ENCODE results near the gene TCF7L1.
"Not testable (repeated sequence)": the region's sequence is repeated elsewhere in the genome, so short reads cannot be mapped to it uniquely, and the experiment has no call there.

The TCF7L1 gene

GRCh38 chr2:85145116-85145820, 12.1 kb downstream of the TCF7L1 start:
- no peak overlapping the region for H3K4me3 ChIP-seq (ENCODE audit: low read length)
- TF ChIP-seq ZNF274 (IDR thresholded peaks at IDR 0.05; ENCODE audit: low read depth, low read length), result no peak

GRCh38 chr2:85148190-85148589, 15.0 kb downstream of the TCF7L1 start:
- H3K4me3 ChIP-seq (ENCODE audit: low read length), result no peak overlapping the region

DNA sequence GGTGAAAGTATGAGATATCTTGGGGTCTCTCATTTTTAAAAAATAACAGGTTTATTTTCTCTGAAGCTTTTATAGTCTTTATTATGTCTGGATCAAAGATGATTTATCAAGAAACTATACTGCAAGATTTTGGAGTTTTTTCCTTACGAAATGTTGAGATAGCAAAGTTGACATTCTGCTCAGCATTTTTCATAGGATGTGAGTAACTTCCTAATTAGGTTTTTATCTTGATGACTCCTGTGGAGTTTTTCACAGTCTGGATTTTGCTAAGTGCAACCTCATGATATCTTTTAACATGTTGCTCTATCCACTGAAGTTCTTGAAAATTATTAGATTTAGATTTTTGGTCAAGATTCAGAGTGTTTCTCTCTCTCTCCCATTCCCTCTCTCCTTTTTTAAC, 17.8 kb downstream of the TCF7L1 start:
- TF ChIP-seq ZNF274 (IDR thresholded peaks at IDR 0.05; ENCODE audit: low read depth, low read length), result no peak
- no peak overlapping the region for H3K4me3 ChIP-seq (ENCODE audit: low read length)

More at GRCh38 chr2:85148190-85148589, 15.0 kb downstream of the TCF7L1 start:
- TF ChIP-seq ZNF274 (IDR thresholded peaks at IDR 0.05; ENCODE audit: low read depth, low read length), result no peak

DNA sequence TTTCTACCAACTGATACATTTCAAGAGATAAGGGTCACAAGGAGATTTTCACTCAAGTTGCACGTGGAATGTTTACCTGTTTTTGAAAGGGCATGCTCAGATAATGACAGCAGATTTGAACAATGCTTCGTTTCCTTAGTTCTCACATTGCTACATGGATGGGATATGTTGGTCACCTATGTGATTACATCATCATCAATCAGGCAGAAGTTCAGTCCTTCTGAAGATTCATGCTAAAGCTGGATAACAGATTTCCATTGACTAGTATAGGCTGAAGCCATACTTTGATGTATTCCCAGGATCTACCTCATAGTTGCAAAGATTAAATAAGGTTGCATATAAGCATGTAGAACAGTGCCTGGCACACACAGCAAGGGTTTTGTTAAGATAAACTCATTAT, 19.7 kb downstream of the TCF7L1 start:
- TF ChIP-seq ZNF274 (IDR thresholded peaks at IDR 0.05; ENCODE audit: low read depth, low read length), result no peak
- H3K4me3 ChIP-seq (ENCODE audit: low read length), result no peak overlapping the region

DNA sequence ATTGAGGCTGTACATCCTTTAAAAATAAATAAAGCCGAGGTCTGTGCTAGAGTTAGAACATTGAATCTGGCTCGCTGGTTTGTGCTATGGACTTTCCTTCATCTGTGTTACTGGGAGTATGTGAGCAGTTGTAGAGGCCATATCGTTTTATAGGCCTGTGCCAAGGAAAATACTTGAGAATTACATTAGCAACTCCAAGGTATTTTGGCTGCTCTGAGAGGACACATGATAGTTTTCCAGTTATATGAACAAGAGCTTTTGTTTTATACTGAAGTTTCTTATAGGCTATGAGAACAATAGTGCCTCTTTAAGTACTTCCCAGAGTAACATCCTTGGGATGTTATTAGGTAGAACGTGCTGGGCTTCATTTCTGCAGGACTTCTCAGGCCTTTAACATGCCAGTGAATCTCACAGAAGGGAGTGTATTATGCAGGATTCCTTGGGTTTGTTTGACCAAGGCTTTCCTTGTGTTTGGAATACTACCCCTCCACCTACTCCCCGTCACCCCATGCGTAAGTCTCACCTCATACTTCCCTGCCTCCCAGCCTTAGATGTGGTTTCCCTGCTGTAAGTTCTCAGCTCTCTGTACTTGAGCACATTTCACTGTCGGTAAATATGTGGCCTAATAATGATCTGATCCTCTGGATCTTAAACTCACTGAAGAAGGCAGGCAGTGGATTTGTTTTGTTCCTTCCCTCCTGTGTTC, 21.0 kb downstream of the TCF7L1 start:
- no peak for TF ChIP-seq ZNF274 (IDR thresholded peaks at IDR 0.05; ENCODE audit: low read depth, low read length)
- no peak overlapping the region for H3K4me3 ChIP-seq (ENCODE audit: low read length)

GRCh38 chr2:85155082-85155481, 21.9 kb downstream of the TCF7L1 start:
- H3K4me3 ChIP-seq (ENCODE audit: low read length), result not testable (repeated sequence)

DNA sequence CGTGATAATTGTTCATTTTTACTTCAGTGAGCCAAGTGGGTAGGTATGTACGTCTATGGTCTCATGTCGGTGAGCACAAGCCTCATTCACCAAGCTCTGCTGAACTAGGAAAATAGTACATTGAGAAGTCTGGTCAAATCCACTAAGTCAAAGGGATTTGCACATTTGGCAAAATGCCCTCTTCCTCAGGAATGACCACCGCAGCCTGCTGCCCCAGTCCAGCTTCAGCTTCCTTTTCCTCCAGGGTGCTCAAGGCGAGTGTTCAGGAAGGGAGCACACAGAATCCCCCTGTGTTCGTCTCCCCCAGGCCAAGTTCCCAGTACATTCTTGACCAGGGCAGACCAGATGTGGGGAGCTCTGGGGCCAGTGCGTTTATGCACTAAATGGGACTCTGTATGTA, 23.0 kb downstream of the TCF7L1 start:
- H3K4me3 ChIP-seq (ENCODE audit: low read length), result no peak overlapping the region
- TF ChIP-seq ZNF274 (IDR thresholded peaks at IDR 0.05; ENCODE audit: low read depth, low read length), result no peak

- H3K4me3 ChIP-seq (ENCODE audit: low read length), result no peak overlapping the region
- TF ChIP-seq ZNF274 (IDR thresholded peaks at IDR 0.05; ENCODE audit: low read depth, low read length), result no peak
Measured at GRCh38 chr2:85156619-85157018, 23.4 kb downstream of the TCF7L1 start.

DNA sequence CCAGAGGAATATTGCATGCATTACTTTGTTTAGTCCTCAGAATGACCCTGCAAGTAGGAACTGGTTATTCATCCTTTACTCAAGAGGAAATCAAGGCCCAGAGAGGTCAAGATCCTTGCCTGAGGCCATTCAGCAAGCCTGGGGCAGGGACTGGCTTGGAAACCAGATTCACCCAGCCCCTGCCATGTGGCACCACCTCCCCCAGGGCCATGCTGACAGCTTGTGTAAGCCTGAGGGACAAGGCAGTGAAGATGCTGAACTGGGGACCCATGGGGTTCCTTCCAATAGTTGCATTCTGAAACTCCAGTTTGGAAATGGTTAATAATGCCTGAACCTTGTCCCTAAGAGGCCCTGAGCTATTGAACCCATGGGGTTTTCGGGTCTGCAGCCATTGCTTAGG, 24.2 kb downstream of the TCF7L1 start:
- TF ChIP-seq ZNF274 (IDR thresholded peaks at IDR 0.05; ENCODE audit: low read depth, low read length), result no peak

DNA sequence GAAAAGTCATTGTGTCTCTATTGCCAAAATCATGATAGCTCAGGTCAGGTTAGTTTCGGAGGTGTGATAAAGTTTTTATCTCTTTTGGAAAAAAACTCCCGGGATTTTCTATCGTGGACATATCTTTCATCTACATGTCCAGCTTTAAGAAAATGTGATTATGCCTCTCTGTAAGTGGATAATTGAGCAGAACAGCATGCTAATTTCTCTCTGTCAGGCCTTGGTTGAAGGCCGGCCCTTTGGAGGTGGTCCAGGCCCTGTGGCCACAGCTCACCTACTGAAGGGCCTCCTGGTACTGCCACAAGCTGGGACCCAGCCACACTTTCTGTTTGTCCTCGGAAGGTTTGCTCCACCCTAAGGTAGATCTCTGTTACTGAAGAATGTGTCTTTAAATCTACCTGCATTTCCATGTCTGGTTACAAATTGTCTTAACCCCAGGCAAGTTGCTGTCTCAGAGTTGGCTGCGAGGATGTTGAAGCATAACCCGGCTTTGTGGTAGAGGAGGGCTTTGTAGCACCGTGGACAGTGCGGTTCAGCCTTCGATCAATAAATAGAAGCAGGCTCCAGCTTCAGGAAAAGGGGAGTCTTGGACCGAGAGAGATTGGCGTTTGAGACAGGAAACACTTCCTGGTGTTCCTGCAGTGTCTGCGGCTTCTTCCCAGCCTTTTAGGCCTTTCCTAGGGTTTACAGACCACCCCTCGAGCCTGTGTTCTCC, 25.5 kb downstream of the TCF7L1 start:
- no peak overlapping the region for H3K4me3 ChIP-seq (ENCODE audit: low read length)
- no peak for TF ChIP-seq ZNF274 (IDR thresholded peaks at IDR 0.05; ENCODE audit: low read depth, low read length)

More for the DNA sequence above, 24.2 kb downstream of the TCF7L1 start:
- no peak overlapping the region for H3K4me3 ChIP-seq (ENCODE audit: low read length)

DNA sequence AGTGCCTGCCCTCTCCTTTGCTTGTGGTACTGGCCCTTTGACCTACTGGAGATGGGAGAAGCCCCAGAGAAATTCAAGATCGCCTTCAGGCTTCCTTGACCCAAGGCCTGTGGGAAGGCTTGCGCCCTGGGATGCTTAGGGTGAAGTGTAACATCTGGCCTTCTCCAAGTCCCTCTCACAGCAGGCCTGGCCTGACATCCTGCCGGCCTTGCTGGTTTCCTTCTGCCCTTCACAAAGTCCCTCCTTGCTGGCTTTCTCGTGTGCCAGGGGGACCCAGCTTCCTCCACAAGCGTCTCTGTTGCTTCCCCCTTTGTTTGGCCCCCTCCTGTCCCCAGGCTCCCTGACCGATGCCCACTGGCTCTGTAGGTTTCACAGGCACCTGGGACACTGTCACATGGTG, 26.4 kb downstream of the TCF7L1 start:
- TF ChIP-seq ZNF274 (IDR thresholded peaks at IDR 0.05; ENCODE audit: low read depth, low read length), result no peak

GRCh38 chr2:85160966-85161960, 28.1 kb downstream of the TCF7L1 start:
- no peak overlapping the region for H3K4me3 ChIP-seq (ENCODE audit: low read length)
- no peak for TF ChIP-seq ZNF274 (IDR thresholded peaks at IDR 0.05; ENCODE audit: low read depth, low read length)

More for the DNA sequence above, 26.4 kb downstream of the TCF7L1 start:
- H3K4me3 ChIP-seq (ENCODE audit: low read length), result no peak overlapping the region

GRCh38 chr2:85162746-85163301, 29.6 kb downstream of the TCF7L1 start:
- H3K4me3 ChIP-seq (ENCODE audit: low read length), result no peak overlapping the region
- no peak for TF ChIP-seq ZNF274 (IDR thresholded peaks at IDR 0.05; ENCODE audit: low read depth, low read length)

Measured in GM08714 (cell line).